Adrenal gland (tissue), 5 donors: ENCODE measurements around the gene BCL11A.

Experiments used
- CTCF ChIP-seq, 6 experiments: fragments of 450-650 bp in 4 of 6; fragments of 200-600 bp in 2 of 6; sonication (generic) in 1 of 6; IDR thresholded peaks; 1 replicate in 5 of 6; 2 replicates in 1 of 6; pipeline versions ENCODE4 v1.5.1 to v1.8.0; 2016 to 2021; ENCODE audit warnings: antibody characterized with exemption in 6 of 6, mild to moderate bottlenecking in 2 of 6, moderate library complexity in 1 of 6
- POLR2A ChIP-seq, 2 donors: fragments of 450-650 bp; IDR thresholded peaks; one replicate each; pipeline ENCODE4 v1.6.1; 2017; ENCODE audit warnings: antibody characterized with exemption in 2 of 2, mild to moderate bottlenecking in 2 of 2, moderate library complexity in 1 of 2
- donor health status: DM: no; HTN: no; CAD: no.

- no peak for TF ChIP-seq CTCF (IDR thresholded peaks at IDR 0.05)
- TF ChIP-seq POLR2A (IDR thresholded peaks at IDR 0.05): no peak
Measured at GRCh38 chr2:60469536-60470317, 83.7 kb downstream of the BCL11A start.
